RWPE2 (cell line): ENCODE measurements around the gene IL20RB.

ENCODE experiments used
- ATAC-seq: fragments of 200-7000 bp; cut with Tn5 transposase; 3 replicates; pipeline ENCODE4 v1.9.1; 2021; ENCODE audit warnings: low read depth
- DNase-seq: peaks from one replicate; pipeline ENCODE4 v3.0.0-alpha.2; 2020; ENCODE audit warnings: low spot score
- H3K27ac ChIP-seq: fragments of 450-650 bp; 2 replicates; pipeline ENCODE4 v1.5.1; 2017; ENCODE audit warnings: mild to moderate bottlenecking; ENCODE audit not compliant: poor library complexity, severe bottlenecking
- H3K27me3 ChIP-seq: fragments of 250-450 bp; sonication (Bioruptor Pico); 2 replicates; pipeline ENCODE4 v1.5.1; 2021; ENCODE audit warnings: mild to moderate bottlenecking, moderate library complexity; ENCODE audit not compliant: insufficient read depth, poor library complexity, severe bottlenecking
- H3K36me3 ChIP-seq: fragments of 250-450 bp; sonication (Bioruptor Pico); 2 replicates; pipeline ENCODE4 v1.5.1; 2020; ENCODE audit warnings: low read depth, mild to moderate bottlenecking, moderate library complexity
- H3K4me1 ChIP-seq: fragments of 250-450 bp; sonication (Bioruptor Pico); 2 replicates; pipeline ENCODE4 v1.5.1; 2021; ENCODE audit warnings: mild to moderate bottlenecking, moderate library complexity; ENCODE audit not compliant: insufficient read depth, poor library complexity, severe bottlenecking
- H3K4me3 ChIP-seq: fragments of 250-450 bp; sonication (Bioruptor Pico); 2 replicates; pipeline ENCODE4 v1.5.1; 2021; ENCODE audit warnings: mild to moderate bottlenecking, moderate library complexity; ENCODE audit not compliant: severe bottlenecking
- H3K9me3 ChIP-seq: fragments of 250-450 bp; sonication (Bioruptor Pico); 2 replicates; pipeline ENCODE4 v1.5.1; 2021; ENCODE audit warnings: mild to moderate bottlenecking, moderate library complexity; ENCODE audit not compliant: severe bottlenecking
- CTCF ChIP-seq: fragments of 450-650 bp; IDR thresholded peaks from one replicate; pipeline ENCODE4 v1.5.1; 2017; ENCODE audit warnings: mild to moderate bottlenecking, moderate library complexity; ENCODE audit not compliant: poor library complexity, severe bottlenecking

The IL20RB gene

GRCh38 chr3:137020315-137020714 is 62.5 kb downstream of the IL20RB start:
- H3K36me3 ChIP-seq: peaks cover 15% of the 10 kb centered on the region
- DNase-seq: no peak
- no peak overlapping the region for H3K4me3 ChIP-seq
- H3K4me1 ChIP-seq: no peaks in the 10 kb centered on the region
- no peaks in the 10 kb centered on the region for H3K9me3 ChIP-seq
- no peak overlapping the region for H3K27ac ChIP-seq
- no peaks in the 10 kb centered on the region for H3K27me3 ChIP-seq
- no peak for ATAC-seq
- TF ChIP-seq CTCF: no peak

GRCh38 chr3:137020888-137021287 is 63.1 kb downstream of the IL20RB start:
- ATAC-seq: no peak
- TF ChIP-seq CTCF: no peak
- H3K9me3 ChIP-seq: no peaks in the 10 kb centered on the region
- DNase-seq: no peak
- no peak overlapping the region for H3K4me3 ChIP-seq
- no peak overlapping the region for H3K27ac ChIP-seq
- no peaks in the 10 kb centered on the region for H3K27me3 ChIP-seq
- no peaks in the 10 kb centered on the region for H3K4me1 ChIP-seq
- H3K36me3 ChIP-seq: peaks cover 15% of the 10 kb centered on the region

- H3K27ac ChIP-seq: no peak overlapping the region
- TF ChIP-seq CTCF: no peak
- H3K9me3 ChIP-seq: no peaks in the 10 kb centered on the region
- peaks cover 14% of the 10 kb centered on the region for H3K36me3 ChIP-seq
- H3K27me3 ChIP-seq: no peaks in the 10 kb centered on the region
- DNase-seq: no peak
- ATAC-seq: no peak
- H3K4me1 ChIP-seq: no peaks in the 10 kb centered on the region
- H3K4me3 ChIP-seq: no peak overlapping the region
Measured at GRCh38 chr3:137024348-137024747, 66.6 kb downstream of the IL20RB start.

- no peaks in the 10 kb centered on the region for H3K27me3 ChIP-seq
- no peaks in the 10 kb centered on the region for H3K4me1 ChIP-seq
- no peaks in the 10 kb centered on the region for H3K9me3 ChIP-seq
- no peak for ATAC-seq
- peaks cover 3% of the 10 kb centered on the region; the same call in 1 of the 2 replicates for H3K36me3 ChIP-seq
- no peak overlapping the region for H3K4me3 ChIP-seq
- no peak for TF ChIP-seq CTCF
- no peak for DNase-seq
- no peak overlapping the region for H3K27ac ChIP-seq
Measured at GRCh38 chr3:137026701-137027100, 68.9 kb downstream of the IL20RB start.

- no peak overlapping the region for H3K4me3 ChIP-seq
- H3K4me1 ChIP-seq: no peaks in the 10 kb centered on the region
- DNase-seq: no peak
Measured at GRCh38 chr3:137032465-137033120, 74.8 kb downstream of the IL20RB start.

More at GRCh38 chr3:137032465-137033120, 74.8 kb downstream of the IL20RB start:
- peak; percentile 88 for TF ChIP-seq CTCF
- H3K27ac ChIP-seq: no peak overlapping the region
- H3K36me3 ChIP-seq: peaks cover 3% of the 10 kb centered on the region; the same call in 1 of the 2 replicates
- no peaks in the 10 kb centered on the region for H3K27me3 ChIP-seq
- peak; percentile 69 for ATAC-seq
- no peaks in the 10 kb centered on the region for H3K9me3 ChIP-seq
